Stimulated activated CD4-positive, alpha-beta T cell treated with anti-CD3 and anti-CD28 coated beads, TNF-alpha, amount 100 ng/mL, for 48 hours (primary cell): ENCODE data around the gene ELF3.
"Not testable (repeated sequence)": the region's sequence is repeated elsewhere in the genome, so short reads cannot be mapped to it uniquely, and the experiment has no call there.

Experiments
- DNase-seq, 3 donors: peaks; one replicate each; pipeline ENCODE4 v3.0.0-alpha.2; 2020; ENCODE audit warnings: low read depth in 3 of 3

Gene ELF3

GRCh38 chr1:202034683-202035462 is 24.5 kb downstream of the ELF3 start:
- no peak for DNase-seq

DNA sequence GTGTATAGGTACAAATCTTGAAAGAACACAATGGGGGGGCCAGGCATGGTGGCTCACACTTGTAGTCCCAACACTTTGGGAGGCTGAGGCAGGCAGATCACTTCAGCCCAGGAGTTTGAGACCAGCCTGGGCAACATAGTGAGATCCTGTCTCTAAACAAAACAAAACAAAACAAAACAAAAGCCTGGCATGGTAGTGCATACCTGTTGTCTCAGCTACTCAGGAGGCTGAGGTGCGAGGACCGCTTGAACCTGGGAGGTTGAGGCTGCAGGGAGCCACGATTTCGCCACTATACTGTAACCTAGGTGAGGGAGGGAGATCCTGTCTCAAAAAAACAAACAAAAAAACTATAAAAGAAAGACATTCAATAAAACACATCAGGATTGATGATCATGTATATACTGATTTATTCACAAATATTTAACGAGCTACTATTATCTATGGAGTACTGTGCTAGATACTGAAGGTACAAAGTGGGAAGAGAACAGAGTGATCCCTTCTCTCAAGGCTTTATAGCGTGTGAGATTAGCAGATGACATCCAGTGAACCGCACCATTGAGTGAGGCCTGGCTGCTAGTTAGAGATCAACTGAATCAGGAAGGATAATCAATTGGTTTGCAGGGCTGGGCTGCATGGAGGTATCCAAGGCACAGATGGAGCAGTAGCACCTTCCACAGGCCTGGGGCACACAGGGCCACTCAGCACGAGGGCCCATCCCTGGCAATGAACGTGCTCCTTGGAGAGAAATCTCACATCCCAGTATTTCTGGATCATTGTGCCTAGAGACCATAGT is 26.4 kb downstream of the ELF3 start:
- DNase-seq, result no peak

DNA sequence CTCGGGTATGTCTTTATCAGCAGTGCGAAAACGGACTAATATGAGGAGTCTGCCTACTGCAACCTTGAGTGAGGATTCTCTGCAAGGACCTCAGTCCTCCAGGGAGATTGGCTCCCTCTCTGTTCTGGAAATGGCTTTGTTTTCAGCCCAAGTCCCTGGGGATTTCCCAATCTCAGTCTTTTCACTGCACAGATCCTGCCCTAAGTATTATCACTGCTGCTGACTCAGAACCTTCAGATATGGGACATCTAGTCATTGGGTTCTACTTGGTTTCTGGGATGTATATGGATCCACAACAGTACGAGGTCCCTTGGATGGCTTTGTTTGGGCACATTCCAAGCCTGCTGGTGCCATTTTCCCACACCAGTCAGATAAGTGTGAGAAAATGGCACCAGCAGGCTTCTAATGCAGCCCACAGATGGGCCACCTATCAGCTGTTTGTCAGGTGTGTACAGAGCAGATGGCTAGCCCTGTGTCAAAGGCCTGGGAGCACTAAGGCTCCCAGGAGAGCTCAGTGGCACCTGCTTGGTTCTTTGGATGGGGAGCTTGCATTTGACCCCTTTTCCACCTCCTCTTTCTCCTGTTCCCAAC is 27.4 kb downstream of the ELF3 start:
- DNase-seq, result no peak

GRCh38 chr1:202038688-202039346 is 28.4 kb downstream of the ELF3 start:
- DNase-seq, result no peak

GRCh38 chr1:202045705-202046104 is 35.3 kb downstream of the ELF3 start:
- DNase-seq, result no peak

GRCh38 chr1:202046227-202046626 is 35.8 kb downstream of the ELF3 start:
- DNase-seq, result no peak

DNA sequence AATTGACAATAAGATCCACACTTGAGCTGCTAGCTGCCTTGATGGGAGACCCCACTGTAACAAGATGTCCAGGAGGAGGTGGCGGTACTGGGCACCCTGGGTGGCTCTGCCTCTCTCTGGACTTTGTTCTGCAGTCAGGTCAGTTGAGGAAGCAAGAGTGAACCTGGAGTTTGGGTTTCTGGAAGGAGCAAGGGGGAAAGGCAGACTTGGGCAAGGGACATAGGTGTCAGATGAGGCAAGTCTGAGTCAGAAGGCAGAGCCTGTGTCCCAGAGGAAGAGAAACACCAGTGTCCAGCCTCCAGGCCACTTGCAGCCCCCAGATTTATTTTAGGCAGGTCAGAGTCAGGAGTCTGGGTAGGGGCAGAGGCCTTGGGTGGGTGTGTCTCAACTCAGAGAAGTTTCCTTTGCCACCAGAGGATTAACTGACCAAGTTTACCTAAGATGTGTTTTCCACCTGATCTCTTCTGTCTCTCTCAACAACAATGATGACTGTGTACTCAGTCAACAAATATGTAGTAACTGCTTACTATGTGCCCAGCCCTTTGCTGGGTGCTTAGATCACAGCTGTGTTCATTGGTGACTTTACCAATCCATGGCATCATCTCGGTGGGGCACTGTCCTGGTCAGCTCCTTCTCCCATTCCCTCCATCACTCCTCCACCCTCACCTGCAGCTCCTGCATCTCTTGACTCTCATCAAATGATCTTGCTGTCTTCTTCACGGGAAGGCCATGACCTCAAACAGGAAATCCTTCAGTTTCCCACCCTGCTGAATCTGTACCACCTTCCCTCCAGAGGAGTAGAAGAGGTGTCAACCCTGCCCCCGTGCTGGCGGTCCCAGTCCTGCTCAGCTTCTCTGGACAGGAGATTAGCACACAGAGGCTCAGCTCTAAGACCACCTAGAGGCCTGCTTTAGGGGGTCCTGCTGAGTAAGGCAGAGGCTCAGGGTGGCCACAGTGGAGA is 36.6 kb downstream of the ELF3 start:
- no peak for DNase-seq

GRCh38 chr1:202047977-202048376 is 37.6 kb downstream of the ELF3 start:
- DNase-seq, result no peak

GRCh38 chr1:202049129-202049528 is 38.7 kb downstream of the ELF3 start:
- no peak for DNase-seq

DNA sequence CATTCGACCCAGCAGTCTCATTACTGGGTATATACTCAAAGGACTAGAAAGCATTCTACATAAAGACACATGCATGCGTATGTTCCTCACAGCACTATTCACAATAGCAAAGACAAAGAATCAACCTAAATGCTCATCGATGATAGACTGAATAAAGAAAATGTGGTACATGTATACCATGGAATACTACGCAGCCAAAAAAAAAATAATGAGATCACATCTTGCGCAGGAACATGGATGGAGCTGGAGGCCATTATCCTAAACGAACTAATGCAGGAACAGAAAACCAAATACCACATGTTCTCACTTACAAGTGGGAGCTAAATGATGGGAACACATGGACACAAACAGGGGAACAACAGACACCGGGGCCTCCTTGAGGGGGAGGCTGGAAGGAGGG is 43.7 kb downstream of the ELF3 start:
- no peak for DNase-seq

DNA sequence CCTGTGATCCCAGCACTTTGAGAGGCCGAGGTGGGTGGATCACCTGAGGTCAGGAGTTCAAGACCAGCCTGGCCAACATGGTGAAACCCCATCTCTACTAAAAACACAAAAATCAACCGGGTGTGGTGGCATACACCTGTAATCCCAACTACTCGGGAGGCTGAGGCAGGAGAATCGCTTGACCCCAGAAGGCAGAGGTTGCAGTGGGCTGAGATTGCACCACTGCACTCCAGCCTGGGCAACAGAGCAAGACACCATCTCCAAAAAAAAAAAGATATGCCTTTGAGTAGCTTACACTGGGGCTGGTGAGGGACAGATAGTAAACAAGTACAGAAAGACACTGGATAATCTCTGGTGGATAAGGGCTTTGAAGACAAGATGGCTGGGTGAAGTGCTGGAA is 44.3 kb downstream of the ELF3 start:
- DNase-seq, result not testable (repeated sequence)

- no peak for DNase-seq
Measured at GRCh38 chr1:202056644-202057334, 46.4 kb downstream of the ELF3 start.

DNA sequence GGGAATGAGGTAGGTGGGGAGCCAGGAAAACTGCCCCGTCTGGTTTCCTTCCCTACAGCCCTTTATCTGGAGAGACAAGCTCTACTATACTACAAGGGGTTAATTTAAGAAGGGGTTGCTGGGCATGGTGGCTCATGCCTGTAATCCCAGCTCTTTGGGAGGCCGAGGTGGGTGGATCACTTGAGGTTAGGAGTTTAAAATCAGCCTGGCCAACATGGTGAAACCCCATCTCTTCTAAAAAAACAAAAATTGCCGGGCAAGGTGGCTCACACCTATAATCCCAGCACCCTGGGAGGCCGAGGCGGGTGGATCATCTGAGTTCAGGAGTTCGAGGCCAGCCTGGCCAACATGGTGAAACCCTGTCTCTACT is 46.9 kb downstream of the ELF3 start:
- not testable (repeated sequence) for DNase-seq

DNA sequence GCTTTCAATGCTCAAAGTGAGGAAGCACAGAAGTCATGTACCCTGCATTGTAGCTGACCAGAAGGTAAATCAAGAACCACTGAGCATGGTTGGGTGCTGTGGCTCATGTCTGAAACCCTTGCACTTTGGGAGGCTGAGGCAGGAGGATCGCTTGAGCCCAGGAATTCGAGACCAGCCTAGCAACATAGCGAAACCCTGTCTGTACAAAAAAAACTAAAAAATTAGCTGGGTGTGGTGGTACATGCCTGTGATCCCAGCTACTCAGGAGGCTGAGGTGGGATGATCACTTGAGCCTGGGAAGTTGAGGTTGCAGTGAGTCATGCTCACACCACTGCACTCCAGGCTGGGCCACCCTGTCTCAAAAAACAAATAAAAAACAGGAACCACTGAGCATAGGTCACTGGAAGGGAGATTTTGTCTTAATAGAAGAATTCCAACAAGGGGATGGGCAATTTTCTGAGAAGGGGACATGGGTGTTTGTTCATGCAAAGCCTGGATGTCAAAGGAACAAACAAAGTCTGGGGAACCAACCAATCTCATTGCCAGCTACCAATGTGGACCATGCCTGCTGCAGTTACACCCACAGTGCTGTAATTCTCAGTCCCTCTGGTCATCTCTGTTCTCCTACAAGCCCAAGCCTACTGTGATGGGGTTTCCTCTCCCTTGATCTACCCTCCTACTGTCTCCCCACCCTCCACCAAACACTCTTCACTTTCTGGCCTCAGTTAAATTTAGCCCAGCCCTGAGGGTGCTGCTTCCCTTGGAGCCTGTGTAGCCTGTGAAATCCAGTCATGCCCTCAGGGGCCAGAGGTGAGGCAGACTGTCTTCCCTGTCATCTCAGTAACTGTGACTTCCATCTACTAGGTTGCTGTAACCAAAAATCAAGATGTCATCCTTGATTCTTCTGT is 47.9 kb downstream of the ELF3 start:
- DNase-seq, result no peak

GRCh38 chr1:202061055-202061454 is 50.7 kb downstream of the ELF3 start:
- no peak for DNase-seq

- not testable (repeated sequence) for DNase-seq
Measured at GRCh38 chr1:202061787-202062186, 51.4 kb downstream of the ELF3 start.

DNA sequence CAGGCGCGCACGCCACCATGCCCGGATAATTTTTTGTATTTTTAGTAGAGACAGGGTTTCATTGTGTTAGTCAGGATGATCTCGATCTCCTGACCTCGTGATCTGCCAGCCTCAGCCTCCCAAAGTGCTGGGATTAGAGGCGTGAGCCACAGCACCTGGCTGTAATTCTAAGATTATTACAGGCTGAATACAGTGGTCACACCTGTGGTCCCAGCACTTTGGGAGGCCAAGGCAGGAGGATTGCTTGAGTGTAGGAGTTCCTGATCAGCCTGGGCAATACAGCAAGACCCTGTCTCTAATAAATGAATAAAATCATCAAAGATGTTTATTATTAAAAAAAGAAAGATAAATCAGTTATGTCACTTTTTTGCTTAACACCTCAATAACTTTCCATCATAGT is 52.2 kb downstream of the ELF3 start:
- DNase-seq, result not testable (repeated sequence)

GRCh38 chr1:202063093-202063492 is 52.7 kb downstream of the ELF3 start:
- no peak for DNase-seq

DNA sequence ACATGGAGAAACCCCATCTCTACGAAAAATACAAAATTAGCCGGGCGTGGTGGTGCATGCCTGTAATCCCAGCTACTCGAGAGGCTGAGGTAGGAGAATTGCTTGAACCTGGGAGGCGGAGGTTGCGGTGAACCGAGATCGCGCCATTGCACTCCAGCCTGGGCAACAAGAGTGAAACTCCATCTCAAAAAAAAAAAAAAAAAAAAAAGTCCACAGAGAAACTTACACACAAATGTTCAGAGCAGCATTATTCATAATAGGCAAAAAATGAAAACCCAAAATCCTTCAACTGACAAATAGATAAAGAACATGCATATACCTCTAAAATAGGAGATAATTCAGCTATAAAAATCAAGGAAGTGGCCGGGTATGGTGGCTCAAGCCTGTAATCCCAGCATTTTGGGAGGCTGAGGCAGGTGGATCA is 54.5 kb downstream of the ELF3 start:
- not testable (repeated sequence) for DNase-seq
